PC-9 (cell line): ENCODE results near the gene DEF6.

Experiments
- EZH2 ChIP-seq: fragments of 200-600 bp; sonication (generic); IDR thresholded peaks from 2 replicates; pipeline ENCODE4 v1.8.0; 2017; ENCODE audit warnings: antibody characterized with exemption, low read depth
- TF ChIP-seq, protein P1 (sequence below): fragments of 200-600 bp; sonication (generic); conservative IDR thresholded peaks from 2 replicates; pipeline ENCODE4 v1.6.1; 2017; ENCODE audit warnings: mixed run types, antibody characterized with exemption, mild to moderate bottlenecking, moderate library complexity

DNA sequence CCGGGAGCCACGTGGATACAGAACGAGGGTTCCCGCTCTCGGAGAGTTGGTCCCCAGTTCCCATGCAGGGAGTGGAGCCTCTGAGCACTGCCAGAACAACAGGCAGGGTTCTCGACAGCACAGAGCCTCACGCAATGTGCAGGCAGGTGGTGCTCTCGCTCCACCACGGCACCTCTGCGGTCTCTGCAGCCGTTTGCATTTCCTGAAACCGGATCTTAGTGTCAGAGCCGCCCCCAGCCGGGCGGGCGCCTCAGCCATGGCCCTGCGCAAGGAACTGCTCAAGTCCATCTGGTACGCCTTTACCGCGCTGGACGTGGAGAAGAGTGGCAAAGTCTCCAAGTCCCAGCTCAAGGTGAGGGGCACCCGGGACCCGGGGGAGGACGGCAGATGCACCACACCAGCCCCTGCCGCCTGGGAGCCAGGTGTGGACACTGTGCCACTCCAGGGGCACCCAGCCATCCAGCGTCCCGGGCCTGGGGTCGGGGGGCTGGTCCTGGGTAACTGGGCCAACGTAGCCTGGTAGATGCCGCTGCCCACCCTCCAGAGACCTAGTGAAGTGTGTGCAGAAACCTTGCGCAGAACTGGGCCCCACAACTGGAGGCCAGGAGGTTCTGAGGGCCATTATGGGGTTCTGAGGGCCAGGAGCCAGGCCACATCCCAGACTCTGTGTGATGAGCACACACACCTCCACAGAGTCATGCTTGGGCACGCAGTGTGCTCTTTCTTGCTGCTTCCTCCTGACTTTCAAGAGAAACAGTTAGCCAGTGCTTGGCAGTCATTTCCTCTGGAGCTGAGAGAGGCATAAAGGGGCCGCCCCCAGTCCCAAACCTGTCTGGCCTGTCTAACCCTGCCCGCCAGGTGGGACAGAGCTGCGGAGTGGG is at the start of gene DEF6:
- TF ChIP-seq, protein P1, sequence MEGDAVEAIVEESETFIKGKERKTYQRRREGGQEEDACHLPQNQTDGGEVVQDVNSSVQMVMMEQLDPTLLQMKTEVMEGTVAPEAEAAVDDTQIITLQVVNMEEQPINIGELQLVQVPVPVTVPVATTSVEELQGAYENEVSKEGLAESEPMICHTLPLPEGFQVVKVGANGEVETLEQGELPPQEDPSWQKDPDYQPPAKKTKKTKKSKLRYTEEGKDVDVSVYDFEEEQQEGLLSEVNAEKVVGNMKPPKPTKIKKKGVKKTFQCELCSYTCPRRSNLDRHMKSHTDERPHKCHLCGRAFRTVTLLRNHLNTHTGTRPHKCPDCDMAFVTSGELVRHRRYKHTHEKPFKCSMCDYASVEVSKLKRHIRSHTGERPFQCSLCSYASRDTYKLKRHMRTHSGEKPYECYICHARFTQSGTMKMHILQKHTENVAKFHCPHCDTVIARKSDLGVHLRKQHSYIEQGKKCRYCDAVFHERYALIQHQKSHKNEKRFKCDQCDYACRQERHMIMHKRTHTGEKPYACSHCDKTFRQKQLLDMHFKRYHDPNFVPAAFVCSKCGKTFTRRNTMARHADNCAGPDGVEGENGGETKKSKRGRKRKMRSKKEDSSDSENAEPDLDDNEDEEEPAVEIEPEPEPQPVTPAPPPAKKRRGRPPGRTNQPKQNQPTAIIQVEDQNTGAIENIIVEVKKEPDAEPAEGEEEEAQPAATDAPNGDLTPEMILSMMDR, result peak; percentile 85
- TF ChIP-seq EZH2, result no peak
